IPS DF 6.9 (cell line): ENCODE data around the gene COMMD4.
"Not testable (repeated sequence)": the region's sequence is repeated elsewhere in the genome, so short reads cannot be mapped to it uniquely, and the experiment has no call there.

Source experiments
- DNase-seq: peaks from one replicate; pipeline ENCODE4 v3.0.0-alpha.2; 2013; ENCODE audit warnings: low read depth, low spot score
- H3K27ac ChIP-seq: one replicate; pipeline ENCODE4 v1.5.1; 2013; ENCODE audit warnings: low read length, control low read depth
- H3K27me3 ChIP-seq: 2 replicates; pipeline ENCODE4 v1.6.1; 2013; ENCODE audit warnings: mild to moderate bottlenecking, low read length; ENCODE audit not compliant: control insufficient read depth, insufficient read depth
- H3K36me3 ChIP-seq: 2 replicates; pipeline ENCODE4 v1.6.1; 2013; ENCODE audit warnings: low read length; ENCODE audit not compliant: control insufficient read depth, insufficient read depth
- H3K4me1 ChIP-seq: 2 replicates; pipeline ENCODE4 v1.6.1; 2013; ENCODE audit warnings: low read length; ENCODE audit not compliant: control insufficient read depth, insufficient read depth
- H3K4me3 ChIP-seq: 2 replicates; pipeline ENCODE4 v1.5.1; 2013; ENCODE audit warnings: mild to moderate bottlenecking, low read length
- H3K9me3 ChIP-seq: 2 replicates; pipeline ENCODE4 v1.6.1; 2013; ENCODE audit warnings: low read length, inconsistent platforms; ENCODE audit not compliant: control insufficient read depth, insufficient read depth
- WGBS: extraction: QIAGEN DNeasy Blood & Tissue Kit; methylation state at CpG from one replicate; pipeline ENCODE4 v1.1.7; 2013; ENCODE audit warnings: mixed read lengths, missing lambda C conversion rate; ENCODE audit not compliant: insufficient read length, insufficient coverage; 5-methylcytosine and 5-hydroxymethylcytosine counted together

Gene COMMD4

GRCh38 chr15:75333654-75334419 lies 2.0 kb upstream of the COMMD4 start:
- WGBS, result no CpG with 5 or more reads among the region's 15 CpGs
- not testable (repeated sequence) for H3K27ac ChIP-seq, H3K27me3 ChIP-seq, H3K9me3 ChIP-seq, H3K36me3 ChIP-seq, H3K4me1 ChIP-seq, H3K4me3 ChIP-seq, DNase-seq

GRCh38 chr15:75335313-75335704 lies 554 bp upstream of the COMMD4 start:
- no peak for DNase-seq
- Histone ChIP-seq H3K9me3 (no peaks in the 10 kb centered on the region), H3K27ac (no peak overlapping the region), H3K27me3 (no peaks in the 10 kb centered on the region), H3K4me1 (no peaks in the 10 kb centered on the region), H3K4me3 (no peak overlapping the region; the same call in 1 of the 2 replicates), H3K36me3 (peaks cover 12% of the 10 kb centered on the region)
- no CpG with 5 or more reads among the region's 3 CpGs for WGBS

- no peaks in the 10 kb centered on the region for H3K27me3 ChIP-seq
- WGBS, result no CpG with 5 or more reads among the region's 11 CpGs
- no peak overlapping the region for H3K27ac ChIP-seq
- H3K36me3 ChIP-seq, result peaks cover 12% of the 10 kb centered on the region
- DNase-seq, result no peak
- H3K4me1 ChIP-seq, result no peaks in the 10 kb centered on the region
- no peak overlapping the region for H3K4me3 ChIP-seq
- no peaks in the 10 kb centered on the region for H3K9me3 ChIP-seq
Measured at GRCh38 chr15:75338661-75339240, 2.9 kb downstream of the COMMD4 start.

GRCh38 chr15:75339531-75340240 lies 3.8 kb downstream of the COMMD4 start:
- no peaks in the 10 kb centered on the region for H3K9me3 ChIP-seq
- H3K4me1 ChIP-seq, result no peaks in the 10 kb centered on the region
- H3K4me3 ChIP-seq, result no peak overlapping the region
- no peak for DNase-seq
- no peak overlapping the region for H3K27ac ChIP-seq
- H3K36me3 ChIP-seq, result peaks cover 12% of the 10 kb centered on the region
- WGBS, result no CpG with 5 or more reads among the region's 13 CpGs
- no peaks in the 10 kb centered on the region for H3K27me3 ChIP-seq

- no CpG with 5 or more reads among the region's 6 CpGs for WGBS
- Histone ChIP-seq H3K27me3 (no peaks in the 10 kb centered on the region), H3K9me3 (no peaks in the 10 kb centered on the region), H3K4me3 (no peak overlapping the region), H3K36me3 (peaks cover 12% of the 10 kb centered on the region), H3K4me1 (no peaks in the 10 kb centered on the region), H3K27ac (no peak overlapping the region)
- no peak for DNase-seq
Measured at GRCh38 chr15:75342221-75342620, 6.4 kb downstream of the COMMD4 start.

- not testable (repeated sequence) for H3K36me3 ChIP-seq, H3K9me3 ChIP-seq, H3K4me3 ChIP-seq, DNase-seq, H3K27me3 ChIP-seq, H3K4me1 ChIP-seq, H3K27ac ChIP-seq
- WGBS, result no CpG with 5 or more reads among the region's 8 CpGs
Measured at GRCh38 chr15:75343953-75344352, 8.1 kb downstream of the COMMD4 start.

GRCh38 chr15:75346796-75347221 lies 10.9 kb downstream of the COMMD4 start, which contains the start of gene NEIL1:
Gene NEIL1 (plus strand): TSS chr15:75347039. CDS start chr15:75348906, 1,867 bp downstream.
- no CpG with 5 or more reads among the region's 20 CpGs for WGBS
- no peaks in the 10 kb centered on the region for H3K36me3 ChIP-seq
- H3K9me3 ChIP-seq, result no peaks in the 10 kb centered on the region
- no peaks in the 10 kb centered on the region for H3K4me1 ChIP-seq
- H3K4me3 ChIP-seq, result peak within 1 kb of the TSS; percentile 72
- peaks cover 3% of the 10 kb centered on the region; the same call in 1 of the 2 replicates for H3K27me3 ChIP-seq
- no peak within 1 kb of the TSS for H3K27ac ChIP-seq
- DNase-seq, result no peak

- H3K27ac ChIP-seq, result no peak overlapping the region
- H3K36me3 ChIP-seq, result no peaks in the 10 kb centered on the region
- H3K4me1 ChIP-seq, result no peaks in the 10 kb centered on the region
- WGBS, result no CpG with 5 or more reads among the region's 65 CpGs
- no peaks in the 10 kb centered on the region for H3K9me3 ChIP-seq
- H3K4me3 ChIP-seq, result peak overlapping the region; percentile 72
- peaks cover 3% of the 10 kb centered on the region; the same call in 1 of the 2 replicates for H3K27me3 ChIP-seq
- no peak for DNase-seq
Measured at GRCh38 chr15:75347222-75348033, 11.6 kb downstream of the COMMD4 start.

GRCh38 chr15:75348034-75348561 lies 12.2 kb downstream of the COMMD4 start:
- H3K36me3 ChIP-seq, result no peaks in the 10 kb centered on the region
- no peak for DNase-seq
- H3K27me3 ChIP-seq, result peaks cover 3% of the 10 kb centered on the region; the same call in 1 of the 2 replicates
- H3K4me3 ChIP-seq, result peak overlapping the region; percentile 72; the same call in 1 of the 2 replicates
- no peak overlapping the region for H3K27ac ChIP-seq
- no CpG with 5 or more reads among the region's 45 CpGs for WGBS
- no peaks in the 10 kb centered on the region for H3K4me1 ChIP-seq
- H3K9me3 ChIP-seq, result no peaks in the 10 kb centered on the region
